OCI-LY7 (cell line): Measurements from ENCODE around the gene LPAR3.
"Not testable (repeated sequence)": the region's sequence is repeated elsewhere in the genome, so short reads cannot be mapped to it uniquely, and the experiment has no call there.

ENCODE experiments used
- CTCF ChIP-seq: fragments of 200-600 bp; sonication (generic); conservative IDR thresholded peaks from 2 replicates; pipeline ENCODE4 v1.5.1; 2014; ENCODE audit warnings: mild to moderate bottlenecking, antibody characterized with exemption, low read length, moderate library complexity, mixed read lengths
- EZH2phosphoT487 ChIP-seq: fragments of 200-600 bp; sonication (generic); IDR thresholded peaks from 2 replicates; pipeline ENCODE4 v1.6.1; 2018; ENCODE audit warnings: low read depth, borderline replicate concordance, mild to moderate bottlenecking, mixed run types, antibody characterized with exemption, low read length, moderate library complexity, mixed read lengths

- TF ChIP-seq CTCF, EZH2phosphoT487: not testable (repeated sequence)
Observed at GRCh38 chr1:84908746-84909464, 15.9 kb upstream of the LPAR3 start.
